ENCODE results near the gene ESPN. TPM values are rescaled to one million over a fixed set of nuclear protein-coding genes. Genes with fewer than 3 reads are reported as not detected.
A peak's percentile ranks its signal among the peaks of the same experiment; 100 is the strongest.
"Not testable (repeated sequence)": the region's sequence is repeated elsewhere in the genome, so short reads cannot be mapped to it uniquely, and the experiment has no call there.

The ESPN gene
- total and polyA plus RNA-seq, 12 donors = 0.16 to 10.8 (median 6.1) TPM

DNA sequence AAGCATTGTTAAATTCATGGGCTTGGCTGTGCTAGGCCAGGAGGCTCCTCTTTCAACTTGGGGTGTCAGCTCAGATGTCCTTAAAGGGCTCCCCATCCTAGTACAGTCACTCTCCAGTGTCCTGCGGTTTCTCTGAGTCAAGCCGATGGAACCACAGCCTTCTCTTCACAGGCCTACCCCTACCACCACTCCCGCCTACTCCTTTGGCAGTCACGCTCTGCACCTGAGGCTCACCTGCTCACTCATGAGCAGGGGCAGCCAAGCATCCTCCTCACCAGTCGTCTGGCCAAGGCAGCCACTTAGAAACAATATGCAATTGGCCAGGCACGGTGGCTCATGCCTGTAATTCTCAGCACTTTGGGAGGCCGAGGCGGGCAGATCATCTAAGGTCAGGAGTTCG, 34.6 kb upstream of the ESPN start:
- intact Hi-C loops (cut with DNase I) = no loop called here
- DNase-seq = no peak
- Histone ChIP-seq H3K4me1 (replicated peaks in 1 of 2) (peaks cover 11 to 12% of the 10 kb centered on the region in 2 donors), H3K27me3 (no peaks in the 10 kb centered on the region), H3K9me3 (replicated peaks in 1 of 3) (no peaks in the 10 kb centered on the region), H3K36me3 (replicated peaks in 1 of 2) (no peaks in the 10 kb centered on the region), H3K27ac (no peak overlapping the region), H3K4me3 (no peak overlapping the region)
- TF ChIP-seq POLR2A (IDR thresholded peaks at IDR 0.05) = no peak
- TF ChIP-seq, protein P1, sequence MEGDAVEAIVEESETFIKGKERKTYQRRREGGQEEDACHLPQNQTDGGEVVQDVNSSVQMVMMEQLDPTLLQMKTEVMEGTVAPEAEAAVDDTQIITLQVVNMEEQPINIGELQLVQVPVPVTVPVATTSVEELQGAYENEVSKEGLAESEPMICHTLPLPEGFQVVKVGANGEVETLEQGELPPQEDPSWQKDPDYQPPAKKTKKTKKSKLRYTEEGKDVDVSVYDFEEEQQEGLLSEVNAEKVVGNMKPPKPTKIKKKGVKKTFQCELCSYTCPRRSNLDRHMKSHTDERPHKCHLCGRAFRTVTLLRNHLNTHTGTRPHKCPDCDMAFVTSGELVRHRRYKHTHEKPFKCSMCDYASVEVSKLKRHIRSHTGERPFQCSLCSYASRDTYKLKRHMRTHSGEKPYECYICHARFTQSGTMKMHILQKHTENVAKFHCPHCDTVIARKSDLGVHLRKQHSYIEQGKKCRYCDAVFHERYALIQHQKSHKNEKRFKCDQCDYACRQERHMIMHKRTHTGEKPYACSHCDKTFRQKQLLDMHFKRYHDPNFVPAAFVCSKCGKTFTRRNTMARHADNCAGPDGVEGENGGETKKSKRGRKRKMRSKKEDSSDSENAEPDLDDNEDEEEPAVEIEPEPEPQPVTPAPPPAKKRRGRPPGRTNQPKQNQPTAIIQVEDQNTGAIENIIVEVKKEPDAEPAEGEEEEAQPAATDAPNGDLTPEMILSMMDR (IDR thresholded peaks at IDR 0.05) = no peak
- 93 to 96% (median 95%) methylated on average over 9 of the region's 9 CpGs for WGBS, 4 donors

- peaks cover 11 to 12% of the 10 kb centered on the region in 2 donors for H3K4me1 ChIP-seq (replicated peaks in 1 of 2)
- WGBS, 4 donors = 36 to 42% (median 40%) methylated on average over 13 to 16 of the region's 16 CpGs
- peak overlapping the region in 1 of 5 donors; percentile 100 for H3K27ac ChIP-seq
- no peak for TF ChIP-seq POLR2A (IDR thresholded peaks at IDR 0.05)
- TF ChIP-seq, protein P1 (IDR thresholded peaks at IDR 0.05) = no peak
- intact Hi-C loops (cut with DNase I) = no loop called here
- H3K36me3 ChIP-seq (replicated peaks in 1 of 2) = no peaks in the 10 kb centered on the region
- H3K9me3 ChIP-seq (replicated peaks in 1 of 3) = no peaks in the 10 kb centered on the region
- peak in 2 of 7 donors; percentile 14 to 16 for DNase-seq
- no peaks in the 10 kb centered on the region for H3K27me3 ChIP-seq
- H3K4me3 ChIP-seq = peak overlapping the region in 1 of 4 donors; percentile 94
These were observed 32.4 kb upstream of the ESPN start for GRCh38 chr1:6391951-6392808.

DNA sequence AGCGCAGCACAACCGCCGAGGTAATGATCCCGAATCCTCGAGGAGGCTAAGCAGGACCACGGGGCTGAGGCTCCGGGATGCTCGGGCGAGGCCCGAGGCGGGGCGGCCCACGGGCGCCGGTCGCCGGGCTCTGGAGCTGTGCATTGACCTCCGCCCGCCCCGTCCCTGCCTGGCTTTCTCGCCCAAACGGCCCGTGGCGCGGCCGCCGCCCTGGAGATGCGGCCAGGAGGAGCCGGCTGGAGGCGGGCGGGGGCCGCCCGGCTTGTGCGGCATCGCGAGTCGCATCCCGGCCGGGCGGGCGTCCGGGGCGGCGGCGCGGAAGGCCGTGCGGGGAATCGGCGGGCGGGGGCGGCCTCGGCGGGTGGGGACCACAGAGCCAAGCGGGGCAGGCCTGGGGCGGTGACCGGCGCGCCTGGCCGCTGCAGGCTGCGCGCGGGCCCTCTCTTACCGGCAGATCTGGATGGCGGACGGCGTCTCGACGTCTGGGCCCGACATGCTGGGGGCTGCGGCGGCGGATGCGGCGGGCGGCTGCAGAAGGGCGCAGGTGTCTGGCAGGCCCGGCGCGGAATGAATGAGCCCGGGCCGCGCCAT, 31.7 kb upstream of the ESPN start:
- TF ChIP-seq, protein P1 (IDR thresholded peaks at IDR 0.05) = no peak
- no peak for TF ChIP-seq POLR2A (IDR thresholded peaks at IDR 0.05)
- no peaks in the 10 kb centered on the region for H3K9me3 ChIP-seq (replicated peaks in 1 of 3)
- no peaks in the 10 kb centered on the region for H3K36me3 ChIP-seq (replicated peaks in 1 of 2)
- H3K27me3 ChIP-seq = no peaks in the 10 kb centered on the region
- peak overlapping the region in 2 of 4 donors; percentile 41 to 94 for H3K4me3 ChIP-seq
- intact Hi-C loops (cut with DNase I) = no loop called here
- H3K4me1 ChIP-seq (replicated peaks in 1 of 2) = peaks cover 14 to 18% of the 10 kb centered on the region in 2 donors
- 0 to 1% (median 1%) methylated on average over 5 to 78 of the region's 83 CpGs; no CpG with 5 or more reads in 1 of the 4 donors for WGBS, 4 donors
- peak overlapping the region in 4 of 5 donors; percentile 90 to 100 (median 99) for H3K27ac ChIP-seq
- peak in 1 of 7 donors; percentile 35 for DNase-seq

DNA sequence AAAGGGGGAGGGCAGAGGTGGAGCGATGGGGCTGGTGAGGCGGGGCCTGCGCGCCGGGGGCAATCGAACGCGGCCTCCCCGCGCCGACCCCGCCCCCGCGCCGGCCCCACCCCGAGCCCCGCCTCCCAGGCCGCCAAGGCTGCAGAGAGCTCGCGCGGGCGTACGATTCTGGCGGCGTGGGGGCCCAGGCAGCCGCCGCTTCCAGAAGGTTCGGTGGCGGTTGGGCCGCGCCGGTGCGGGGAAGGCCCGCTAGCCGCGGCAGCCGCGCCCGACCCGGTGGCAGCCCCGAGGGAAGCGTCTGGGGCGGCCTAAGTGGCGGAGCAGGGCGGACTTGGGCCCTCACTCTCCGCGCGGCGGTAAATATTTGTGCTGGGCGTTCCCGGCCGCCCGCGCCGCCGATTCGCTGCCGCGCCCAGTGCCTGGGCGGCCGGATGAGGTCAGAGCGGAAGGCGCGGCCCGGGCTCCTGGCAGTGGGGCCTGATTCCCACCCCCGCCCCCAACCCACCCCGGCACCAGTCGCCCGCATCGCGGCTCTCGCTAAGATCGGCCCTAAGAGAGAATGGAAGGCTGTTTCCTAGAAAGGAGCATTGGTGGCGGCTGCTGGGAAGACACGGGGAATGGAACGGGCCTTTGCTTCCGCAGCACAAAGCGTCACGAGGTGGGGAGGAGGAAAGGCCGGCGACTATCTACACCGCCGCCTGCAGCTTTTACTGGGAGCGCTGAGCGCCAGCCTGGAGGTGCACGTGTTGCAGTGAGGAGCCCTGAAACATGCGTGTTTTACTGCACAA, 31.0 kb upstream of the ESPN start, which contains the start of gene ACOT7:
ACOT7 (minus strand) TSS at position 368 of the 788 bp plus-strand sequence. CDS start 368 bp downstream, outside the sequence.
- Histone ChIP-seq H3K9me3 (replicated peaks in 1 of 3) (no peaks in the 10 kb centered on the region), H3K4me1 (replicated peaks in 1 of 2) (peaks cover 17 to 20% of the 10 kb centered on the region in 2 donors), H3K27me3 (no peaks in the 10 kb centered on the region), H3K4me3 (peak within 1 kb of the TSS in 2 of 4 donors; percentile 41 to 94), H3K27ac (peak within 1 kb of the TSS; percentile 90 to 100 (median 99)), H3K36me3 (replicated peaks in 1 of 2) (no peaks in the 10 kb centered on the region)
- DNase-seq = peak; percentile 85 to 91 (median 89)
- intact Hi-C loops (cut with DNase I) = no loop called here
- 0 to 1% (median 0%) methylated on average over 11 to 87 of the region's 87 CpGs for whole genome bisulfite sequencing, 4 donors
- TF ChIP-seq POLR2A (IDR thresholded peaks at IDR 0.05) = peak; percentile 36 to 86
- TF ChIP-seq, protein P1 (IDR thresholded peaks at IDR 0.05) = peak in 1 of 6 experiments; percentile 16

DNA sequence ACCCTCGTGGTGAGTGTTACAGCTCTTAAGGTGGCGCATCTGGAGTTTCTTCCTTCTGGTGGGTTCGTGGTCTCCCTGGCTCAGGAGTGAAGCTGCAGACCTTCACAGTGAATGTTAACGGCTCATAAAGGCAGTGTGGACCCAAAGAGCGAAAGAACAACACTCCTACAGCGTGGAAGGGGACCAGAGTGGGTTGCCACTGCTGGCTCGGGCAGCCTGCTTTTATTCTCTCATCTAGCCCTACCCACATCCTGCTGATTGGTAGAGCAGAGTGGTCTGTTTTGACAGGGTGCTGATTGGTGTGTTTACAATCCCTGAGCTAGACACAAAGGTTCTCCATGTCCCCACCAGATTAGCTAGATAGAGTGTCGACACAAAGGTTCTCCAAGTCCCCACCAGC, 29.4 kb upstream of the ESPN start:
- H3K4me3 ChIP-seq; H3K9me3 ChIP-seq (replicated peaks in 1 of 3); DNase-seq; H3K27ac ChIP-seq; H3K36me3 ChIP-seq (replicated peaks in 1 of 2); H3K27me3 ChIP-seq; intact Hi-C loops (cut with DNase I): not testable (repeated sequence)
- peaks cover 17 to 20% of the 10 kb centered on the region in 2 donors for H3K4me1 ChIP-seq (replicated peaks in 1 of 2)
- 88 to 93% (median 91%) methylated on average over 6 to 8 of the region's 8 CpGs for WGBS, 4 donors

DNA sequence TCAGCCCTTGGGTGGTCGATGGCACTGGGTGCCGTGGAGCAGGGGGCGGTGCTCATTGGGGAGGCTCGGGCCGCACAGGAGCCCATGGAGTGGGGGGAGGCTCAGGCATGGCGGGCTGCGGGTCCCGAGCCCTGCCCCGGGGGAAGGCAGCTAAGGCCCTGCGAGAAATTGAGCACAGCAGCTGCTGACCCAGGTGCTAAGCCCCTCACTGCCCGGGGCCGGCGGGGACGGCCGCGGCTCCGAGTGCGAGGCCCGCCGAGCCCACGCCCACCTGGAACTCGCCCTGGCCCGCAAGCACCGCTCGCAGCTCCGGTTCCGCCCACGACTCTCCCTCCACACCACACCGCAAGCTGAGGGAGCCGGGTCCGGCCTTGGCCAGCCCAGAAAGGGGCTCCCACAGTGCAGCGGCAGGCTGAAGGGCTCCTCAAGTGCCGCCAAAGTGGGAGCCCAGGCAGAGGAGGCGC, 28.8 kb upstream of the ESPN start:
- intact Hi-C loops (cut with DNase I); DNase-seq; H3K27me3 ChIP-seq; H3K4me3 ChIP-seq; H3K27ac ChIP-seq; H3K36me3 ChIP-seq (replicated peaks in 1 of 2); H3K9me3 ChIP-seq (replicated peaks in 1 of 3): not testable (repeated sequence)
- 96 to 100% (median 97%) methylated on average over 5 to 34 of the region's 34 CpGs for WGBS, 4 donors
- H3K4me1 ChIP-seq (replicated peaks in 1 of 2) = peaks cover 17 to 20% of the 10 kb centered on the region in 2 donors

Data from adrenal gland (tissue), 12 donors.